ENCODE data around the gene PLEKHA5. TPM values are rescaled to one million over a fixed set of nuclear protein-coding genes. Genes with fewer than 3 reads are reported as not detected.
"Not testable (repeated sequence)": the region's sequence is repeated elsewhere in the genome, so short reads cannot be mapped to it uniquely, and the experiment has no call there.

The PLEKHA5 gene
- total RNA-seq, 4 donors from 2014 or later, result 12.6 to 195 (median 49.6) TPM

DNA sequence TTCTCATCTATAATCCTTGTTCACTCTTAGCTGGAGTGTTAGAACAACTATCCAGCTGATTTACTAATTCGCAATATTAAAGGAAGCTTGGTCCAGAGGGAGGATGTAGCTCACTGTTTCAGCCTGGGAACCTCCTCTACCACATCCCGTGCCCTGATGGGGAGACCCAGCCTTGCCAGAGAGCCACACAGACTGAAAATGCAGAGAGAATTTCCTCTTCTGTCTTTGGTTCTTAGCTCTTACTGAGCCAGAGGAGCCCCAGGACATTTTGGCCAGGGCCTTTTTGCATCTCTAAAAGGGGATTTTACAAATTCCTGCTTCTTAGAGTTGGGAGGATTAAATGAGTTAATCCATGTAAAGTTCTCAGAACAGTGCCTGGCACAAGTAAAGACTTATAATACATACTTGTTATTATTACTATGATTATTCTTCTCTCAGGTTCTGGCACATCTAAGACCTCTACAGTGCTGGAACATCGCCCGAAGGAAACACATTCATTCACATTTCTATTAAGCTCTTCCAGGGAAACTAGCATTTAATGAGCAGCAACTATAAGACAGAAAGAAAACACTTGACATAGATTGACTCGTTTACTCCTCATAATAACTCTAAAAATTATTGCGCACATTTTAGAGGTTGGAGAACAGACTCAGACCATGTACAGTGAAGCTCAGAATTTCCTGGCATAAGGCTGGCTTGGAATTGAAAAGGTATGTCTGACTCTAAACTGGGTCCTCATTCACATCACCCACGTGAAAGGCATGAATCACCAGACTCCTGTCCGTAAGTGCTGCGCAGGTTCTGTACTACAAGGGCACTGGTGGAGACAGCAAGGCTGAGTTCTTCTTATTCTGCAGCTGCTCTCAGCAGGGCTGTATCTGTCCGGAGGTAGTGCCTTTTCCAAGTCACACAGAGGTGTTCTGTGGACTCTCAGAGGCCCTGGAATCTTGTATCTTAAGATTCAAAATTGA is 282.0 kb downstream of the PLEKHA5 start:
- no peak for DNase-seq
- Histone ChIP-seq H3K27me3 (no peaks in the 10 kb centered on the region), H3K27ac (no peak overlapping the region), H3K4me3 (no peak overlapping the region), H3K36me3 (no peaks in the 10 kb centered on the region), H3K9me3 (no peaks in the 10 kb centered on the region), H3K4me1 (peaks cover 0 to 7% of the 10 kb centered on the region in 2 donors)
- intact Hi-C loops (cut with DNase I; ENCODE audit: low total_unique reads), result no loop called here
- TF ChIP-seq POLR2A (IDR thresholded peaks at IDR 0.05), result no peak
- TF ChIP-seq, protein P1, sequence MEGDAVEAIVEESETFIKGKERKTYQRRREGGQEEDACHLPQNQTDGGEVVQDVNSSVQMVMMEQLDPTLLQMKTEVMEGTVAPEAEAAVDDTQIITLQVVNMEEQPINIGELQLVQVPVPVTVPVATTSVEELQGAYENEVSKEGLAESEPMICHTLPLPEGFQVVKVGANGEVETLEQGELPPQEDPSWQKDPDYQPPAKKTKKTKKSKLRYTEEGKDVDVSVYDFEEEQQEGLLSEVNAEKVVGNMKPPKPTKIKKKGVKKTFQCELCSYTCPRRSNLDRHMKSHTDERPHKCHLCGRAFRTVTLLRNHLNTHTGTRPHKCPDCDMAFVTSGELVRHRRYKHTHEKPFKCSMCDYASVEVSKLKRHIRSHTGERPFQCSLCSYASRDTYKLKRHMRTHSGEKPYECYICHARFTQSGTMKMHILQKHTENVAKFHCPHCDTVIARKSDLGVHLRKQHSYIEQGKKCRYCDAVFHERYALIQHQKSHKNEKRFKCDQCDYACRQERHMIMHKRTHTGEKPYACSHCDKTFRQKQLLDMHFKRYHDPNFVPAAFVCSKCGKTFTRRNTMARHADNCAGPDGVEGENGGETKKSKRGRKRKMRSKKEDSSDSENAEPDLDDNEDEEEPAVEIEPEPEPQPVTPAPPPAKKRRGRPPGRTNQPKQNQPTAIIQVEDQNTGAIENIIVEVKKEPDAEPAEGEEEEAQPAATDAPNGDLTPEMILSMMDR (IDR thresholded peaks at IDR 0.05), result no peak

DNA sequence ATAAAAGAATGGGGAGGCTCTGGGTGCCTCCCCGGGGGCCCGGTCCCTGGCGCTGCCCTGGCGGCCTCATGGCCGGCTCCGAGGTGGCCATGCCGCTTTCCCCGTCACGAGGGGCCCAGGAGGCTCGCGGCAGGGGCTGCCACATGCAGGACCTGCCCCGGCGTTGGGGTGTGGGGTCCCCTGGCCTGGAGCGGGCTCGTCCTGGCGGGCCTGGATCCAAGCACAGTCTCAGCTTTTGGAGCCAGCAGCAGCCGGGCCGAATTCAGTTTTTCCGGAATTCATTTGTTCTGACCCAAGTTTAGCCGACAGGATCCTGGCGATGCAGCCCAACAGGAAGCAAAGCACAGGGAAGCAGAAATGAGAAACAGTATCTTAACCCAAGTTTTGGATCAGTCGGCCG is 283.3 kb downstream of the PLEKHA5 start:
- peak in 1 of 2 donors; percentile 24 for DNase-seq
- Histone ChIP-seq H3K27me3 (no peaks in the 10 kb centered on the region), H3K9me3 (no peaks in the 10 kb centered on the region), H3K4me3 (no peak overlapping the region), H3K4me1 (peaks cover 0 to 7% of the 10 kb centered on the region in 2 donors), H3K27ac (peak overlapping the region in 1 of 2 donors; percentile 55), H3K36me3 (no peaks in the 10 kb centered on the region)
- intact Hi-C loops (cut with DNase I; ENCODE audit: low total_unique reads), result no loop called here
- no peak for TF ChIP-seq POLR2A (IDR thresholded peaks at IDR 0.05)
- TF ChIP-seq, protein P1 (IDR thresholded peaks at IDR 0.05), result no peak

DNA sequence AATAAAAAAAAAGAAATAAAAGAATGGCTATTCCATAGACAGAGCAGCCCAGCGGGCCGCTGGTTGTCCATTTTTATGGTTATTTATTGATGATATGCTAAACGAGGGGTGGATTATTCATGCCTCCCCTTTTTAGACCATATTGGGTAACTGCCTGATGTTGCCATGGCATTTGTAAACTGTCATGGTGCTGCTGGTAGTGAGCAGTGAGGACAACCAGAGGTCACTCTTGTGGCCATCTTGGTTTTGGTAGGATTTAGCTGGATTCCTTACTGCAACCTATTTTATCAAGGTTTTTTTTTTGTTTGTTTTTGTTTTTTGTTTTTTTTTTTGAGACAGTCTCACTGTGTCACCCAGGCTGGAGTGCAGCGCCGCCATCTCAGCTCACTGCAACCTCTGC is 284.0 kb downstream of the PLEKHA5 start:
- H3K27me3 ChIP-seq; intact Hi-C loops (cut with DNase I; ENCODE audit: low total_unique reads); H3K4me3 ChIP-seq; H3K9me3 ChIP-seq; H3K27ac ChIP-seq; DNase-seq; H3K36me3 ChIP-seq; H3K4me1 ChIP-seq: not testable (repeated sequence)

DNA sequence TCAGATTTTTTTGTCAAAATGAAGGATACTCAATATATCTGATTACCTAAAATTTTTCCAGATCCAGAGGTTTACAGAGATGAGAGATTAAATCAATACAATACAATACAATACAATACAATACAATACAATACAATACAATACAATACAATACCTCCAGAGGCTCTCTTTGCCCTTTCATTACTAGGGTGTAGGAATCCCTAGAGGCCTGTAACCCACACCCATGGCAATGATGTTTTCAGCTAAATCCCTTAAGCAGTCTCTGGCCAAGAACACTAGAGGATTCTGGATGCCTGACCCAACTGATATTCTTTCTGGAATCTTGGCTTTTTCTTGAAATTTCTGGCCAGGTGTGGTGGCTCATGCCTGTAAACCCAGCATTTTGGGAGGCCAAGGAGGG is 286.0 kb downstream of the PLEKHA5 start:
- Histone ChIP-seq H3K27me3 (no peaks in the 10 kb centered on the region), H3K36me3 (no peaks in the 10 kb centered on the region), H3K4me1 (no peaks in the 10 kb centered on the region), H3K4me3 (no peak overlapping the region), H3K27ac (no peak overlapping the region), H3K9me3 (no peaks in the 10 kb centered on the region)
- no peak for TF ChIP-seq POLR2A (IDR thresholded peaks at IDR 0.05)
- TF ChIP-seq, protein P1 (IDR thresholded peaks at IDR 0.05), result no peak
- no peak for DNase-seq
- intact Hi-C loops (cut with DNase I; ENCODE audit: low total_unique reads), result no loop called here

DNA sequence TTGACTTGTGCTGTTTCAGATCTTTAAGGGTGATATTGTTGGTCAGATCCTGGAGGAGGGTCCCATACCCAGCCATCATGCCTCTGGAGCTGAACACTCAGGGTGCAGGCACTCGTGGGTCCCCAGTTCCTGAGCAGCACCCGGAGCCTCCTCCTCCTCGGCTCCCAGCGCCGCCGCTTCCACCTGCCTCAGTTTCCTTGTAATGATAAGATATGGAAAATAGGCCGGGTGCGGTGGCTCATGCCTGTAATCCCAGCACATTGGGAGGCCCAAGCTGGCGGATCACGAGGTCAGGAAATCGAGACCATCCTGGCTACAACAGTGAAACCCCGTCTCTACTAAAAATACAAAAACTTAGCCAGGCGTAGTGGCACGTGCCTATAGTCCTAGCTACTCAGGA is 289.6 kb downstream of the PLEKHA5 start:
- Histone ChIP-seq H3K27me3 (no peaks in the 10 kb centered on the region), H3K4me1 (no peaks in the 10 kb centered on the region), H3K36me3 (no peaks in the 10 kb centered on the region), H3K27ac (no peak overlapping the region), H3K9me3 (no peaks in the 10 kb centered on the region), H3K4me3 (no peak overlapping the region)
- no peak for TF ChIP-seq POLR2A (IDR thresholded peaks at IDR 0.05)
- TF ChIP-seq, protein P1 (IDR thresholded peaks at IDR 0.05), result no peak
- no peak for DNase-seq
- intact Hi-C loops (cut with DNase I; ENCODE audit: low total_unique reads), result no loop called here
